ENCODE measurements around the gene CAMKK1.
A peak's percentile ranks its signal among the peaks of the same experiment; 100 is the strongest.

Gene CAMKK1

DNA sequence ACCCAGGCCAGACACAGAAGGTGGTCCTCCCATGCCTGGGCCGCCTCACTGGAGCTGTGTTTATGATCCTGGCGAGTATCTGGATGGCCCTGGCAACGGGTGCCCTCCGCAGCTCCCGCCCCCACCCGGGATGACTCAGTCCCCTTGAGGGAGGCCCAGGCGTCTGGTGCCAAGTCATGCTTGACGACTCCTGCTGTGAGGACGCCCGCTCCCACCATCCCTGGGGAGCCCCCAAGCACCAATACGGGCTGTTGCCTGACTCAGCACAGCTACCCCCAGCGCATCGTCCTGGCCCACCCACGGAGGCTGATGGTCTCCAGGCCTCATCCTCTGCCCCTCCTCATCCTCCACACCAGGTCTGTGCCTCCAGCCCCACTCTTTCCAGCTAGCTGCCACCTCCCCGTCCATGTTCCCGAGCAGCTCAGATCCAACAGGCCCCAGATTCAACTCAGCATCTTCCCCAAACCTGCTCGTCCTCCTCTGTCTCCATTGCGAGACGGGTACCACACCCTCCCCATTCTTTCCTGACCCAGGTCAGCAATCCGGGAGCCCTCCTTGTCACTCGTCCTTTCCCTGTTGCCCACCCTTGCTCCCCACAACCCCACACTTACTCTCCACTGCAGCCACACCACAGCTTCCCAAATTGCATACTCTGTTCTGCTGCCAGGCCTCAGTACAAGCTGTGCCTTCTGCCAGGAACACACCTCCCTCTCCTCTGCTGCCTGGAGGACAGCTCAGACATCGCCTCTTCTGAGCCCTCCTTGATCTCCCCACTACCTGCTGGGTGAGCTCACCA lies 2.6 kb downstream of the CAMKK1 start:
- H3K27me3 ChIP-seq (replicated peaks; ENCODE audit: control insufficient read depth, insufficient read depth, low read length, poor library complexity, severe bottlenecking), result no peaks in the 10 kb centered on the region
- H3K4me3 ChIP-seq (ENCODE audit: insufficient read depth, low read depth, low read length, poor library complexity, severe bottlenecking), result no peak overlapping the region
- peaks cover 42% of the 10 kb centered on the region for H3K4me1 ChIP-seq (ENCODE audit: control insufficient read depth, insufficient read depth, low read length, poor library complexity, severe bottlenecking)
- H3K27ac ChIP-seq (ENCODE audit: insufficient read depth, low read length, poor library complexity, severe bottlenecking), result no peak overlapping the region
- H3K9me3 ChIP-seq (ENCODE audit: control insufficient read depth, low read length), result no peaks in the 10 kb centered on the region
- H3K36me3 ChIP-seq (ENCODE audit: control insufficient read depth, insufficient read depth, low read length), result no peaks in the 10 kb centered on the region
- DNase-seq, result no peak

- Histone ChIP-seq H3K27ac (ENCODE audit: insufficient read depth, low read length, poor library complexity, severe bottlenecking) (no peak overlapping the region), H3K4me3 (ENCODE audit: insufficient read depth, low read depth, low read length, poor library complexity, severe bottlenecking) (no peak overlapping the region), H3K4me1 (ENCODE audit: control insufficient read depth, insufficient read depth, low read length, poor library complexity, severe bottlenecking) (peaks cover 42% of the 10 kb centered on the region), H3K27me3 (replicated peaks; ENCODE audit: control insufficient read depth, insufficient read depth, low read length, poor library complexity, severe bottlenecking) (no peaks in the 10 kb centered on the region), H3K9me3 (ENCODE audit: control insufficient read depth, low read length) (no peaks in the 10 kb centered on the region), H3K36me3 (ENCODE audit: control insufficient read depth, insufficient read depth, low read length) (no peaks in the 10 kb centered on the region)
- DNase-seq, result no peak
Measured at GRCh38 chr17:3889325-3890012, 3.4 kb downstream of the CAMKK1 start.

DNA sequence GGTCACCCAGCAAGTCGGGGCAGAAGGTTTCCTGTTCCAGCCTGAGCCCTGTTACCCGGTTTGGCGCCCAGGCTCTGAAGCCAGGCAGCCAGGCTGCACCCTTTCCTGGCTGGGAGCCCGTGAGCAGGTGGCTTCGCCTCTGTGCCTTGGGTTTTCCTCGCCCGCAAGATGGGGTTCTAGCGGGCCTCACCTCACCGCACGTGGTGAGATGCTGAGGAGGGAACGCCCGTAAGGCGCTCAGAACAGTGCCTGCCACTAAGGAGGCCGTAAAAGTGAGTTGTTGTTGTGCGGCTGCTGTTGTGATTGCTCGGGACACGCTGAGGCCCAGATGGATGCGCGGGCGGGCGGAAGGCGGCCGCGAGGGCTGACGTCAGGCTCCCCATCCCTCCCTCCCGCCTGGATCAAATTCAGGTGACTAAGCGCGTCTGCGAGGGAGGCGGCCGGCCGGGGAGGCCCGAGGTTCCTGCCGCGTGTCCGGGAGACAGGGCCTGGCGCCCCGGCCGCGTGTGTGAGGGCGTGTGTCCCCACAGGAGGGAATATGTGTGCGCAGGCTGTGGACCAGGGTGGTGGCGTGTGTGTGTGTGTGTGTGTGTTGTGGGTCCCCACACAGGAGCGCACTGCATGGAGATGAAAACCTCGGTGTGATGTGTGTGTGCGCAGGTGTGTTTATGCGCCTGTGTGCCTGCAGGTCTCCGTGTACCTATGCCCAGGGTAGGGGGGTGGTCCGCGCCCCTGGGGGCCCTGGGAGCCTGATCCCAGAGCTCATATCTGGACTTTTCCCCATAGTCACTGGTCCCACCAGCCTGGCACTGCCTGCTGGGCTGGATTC lies 4.3 kb downstream of the CAMKK1 start:
- Histone ChIP-seq H3K27me3 (replicated peaks; ENCODE audit: control insufficient read depth, insufficient read depth, low read length, poor library complexity, severe bottlenecking) (no peaks in the 10 kb centered on the region), H3K27ac (ENCODE audit: insufficient read depth, low read length, poor library complexity, severe bottlenecking) (peak overlapping the region; percentile 25), H3K4me3 (ENCODE audit: insufficient read depth, low read depth, low read length, poor library complexity, severe bottlenecking) (no peak overlapping the region), H3K36me3 (ENCODE audit: control insufficient read depth, insufficient read depth, low read length) (no peaks in the 10 kb centered on the region), H3K4me1 (ENCODE audit: control insufficient read depth, insufficient read depth, low read length, poor library complexity, severe bottlenecking) (peaks cover 36% of the 10 kb centered on the region), H3K9me3 (ENCODE audit: control insufficient read depth, low read length) (no peaks in the 10 kb centered on the region)
- no peak for DNase-seq

GRCh38 chr17:3887804-3888203 lies 5.0 kb downstream of the CAMKK1 start:
- peaks cover 5% of the 10 kb centered on the region for H3K36me3 ChIP-seq (ENCODE audit: control insufficient read depth, insufficient read depth, low read length)
- no peaks in the 10 kb centered on the region for H3K9me3 ChIP-seq (ENCODE audit: control insufficient read depth, low read length)
- no peaks in the 10 kb centered on the region for H3K27me3 ChIP-seq (replicated peaks; ENCODE audit: control insufficient read depth, insufficient read depth, low read length, poor library complexity, severe bottlenecking)
- DNase-seq, result no peak
- peak overlapping the region; percentile 25 for H3K27ac ChIP-seq (ENCODE audit: insufficient read depth, low read length, poor library complexity, severe bottlenecking)
- H3K4me3 ChIP-seq (ENCODE audit: insufficient read depth, low read depth, low read length, poor library complexity, severe bottlenecking), result no peak overlapping the region
- H3K4me1 ChIP-seq (ENCODE audit: control insufficient read depth, insufficient read depth, low read length, poor library complexity, severe bottlenecking), result peaks cover 32% of the 10 kb centered on the region

DNA sequence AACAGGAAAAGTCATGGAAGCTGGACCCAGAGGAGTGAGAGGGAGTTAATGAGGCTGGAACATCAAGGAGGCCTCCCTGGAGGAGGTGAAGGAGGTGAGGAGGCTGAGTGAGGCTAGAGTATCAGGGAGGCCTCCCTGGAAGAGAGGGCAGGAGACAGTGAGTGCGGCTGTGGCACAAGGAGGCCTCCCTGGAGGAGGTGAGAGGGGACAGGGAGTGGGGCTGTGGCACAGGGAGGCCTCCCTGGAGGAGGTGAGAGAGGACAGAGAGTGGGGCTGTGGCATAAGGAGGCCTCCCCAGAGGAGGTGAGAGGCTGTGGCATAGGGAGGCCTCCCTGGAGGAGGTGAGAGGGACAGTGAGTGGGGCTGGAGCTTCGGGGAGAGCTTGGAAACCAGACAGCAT lies 5.5 kb downstream of the CAMKK1 start:
- Histone ChIP-seq H3K36me3 (ENCODE audit: control insufficient read depth, insufficient read depth, low read length) (peaks cover 5% of the 10 kb centered on the region), H3K27me3 (replicated peaks; ENCODE audit: control insufficient read depth, insufficient read depth, low read length, poor library complexity, severe bottlenecking) (no peaks in the 10 kb centered on the region), H3K9me3 (ENCODE audit: control insufficient read depth, low read length) (no peaks in the 10 kb centered on the region), H3K4me3 (ENCODE audit: insufficient read depth, low read depth, low read length, poor library complexity, severe bottlenecking) (peak overlapping the region; percentile 26), H3K27ac (ENCODE audit: insufficient read depth, low read length, poor library complexity, severe bottlenecking) (no peak overlapping the region), H3K4me1 (ENCODE audit: control insufficient read depth, insufficient read depth, low read length, poor library complexity, severe bottlenecking) (peaks cover 30% of the 10 kb centered on the region)
- no peak for DNase-seq

- H3K4me1 ChIP-seq (ENCODE audit: control insufficient read depth, insufficient read depth, low read length, poor library complexity, severe bottlenecking), result peaks cover 24% of the 10 kb centered on the region
- DNase-seq, result no peak
- H3K27ac ChIP-seq (ENCODE audit: insufficient read depth, low read length, poor library complexity, severe bottlenecking), result no peak overlapping the region
- no peaks in the 10 kb centered on the region for H3K9me3 ChIP-seq (ENCODE audit: control insufficient read depth, low read length)
- peaks cover 5% of the 10 kb centered on the region for H3K36me3 ChIP-seq (ENCODE audit: control insufficient read depth, insufficient read depth, low read length)
- peak overlapping the region; percentile 26 for H3K4me3 ChIP-seq (ENCODE audit: insufficient read depth, low read depth, low read length, poor library complexity, severe bottlenecking)
- H3K27me3 ChIP-seq (replicated peaks; ENCODE audit: control insufficient read depth, insufficient read depth, low read length, poor library complexity, severe bottlenecking), result no peaks in the 10 kb centered on the region
Measured at GRCh38 chr17:3886776-3887175, 6.1 kb downstream of the CAMKK1 start.

DNA sequence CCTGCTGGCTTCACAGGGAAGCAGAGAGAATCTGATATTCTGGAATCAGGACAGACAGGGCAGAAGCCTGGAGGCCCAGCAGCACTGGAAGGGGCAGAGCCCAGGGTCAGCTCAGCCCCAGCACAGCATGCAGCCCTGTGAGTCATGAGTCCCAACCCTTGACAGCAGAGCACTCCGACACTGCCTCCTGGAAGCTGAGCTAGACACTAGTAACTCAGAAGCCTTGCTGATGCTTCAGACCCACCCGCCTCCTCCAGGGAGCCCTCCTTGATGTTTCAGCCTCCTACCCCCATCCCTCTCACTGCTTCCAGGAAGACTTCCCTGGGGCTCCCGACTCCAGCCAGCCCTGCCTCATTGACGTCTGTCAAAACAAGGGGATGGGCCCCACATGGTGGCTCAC lies 6.9 kb downstream of the CAMKK1 start:
- no peaks in the 10 kb centered on the region for H3K9me3 ChIP-seq (ENCODE audit: control insufficient read depth, low read length)
- H3K27ac ChIP-seq (ENCODE audit: insufficient read depth, low read length, poor library complexity, severe bottlenecking), result no peak overlapping the region
- H3K27me3 ChIP-seq (replicated peaks; ENCODE audit: control insufficient read depth, insufficient read depth, low read length, poor library complexity, severe bottlenecking), result no peaks in the 10 kb centered on the region
- DNase-seq, result no peak
- H3K4me1 ChIP-seq (ENCODE audit: control insufficient read depth, insufficient read depth, low read length, poor library complexity, severe bottlenecking), result peaks cover 20% of the 10 kb centered on the region
- no peak overlapping the region for H3K4me3 ChIP-seq (ENCODE audit: insufficient read depth, low read depth, low read length, poor library complexity, severe bottlenecking)
- H3K36me3 ChIP-seq (ENCODE audit: control insufficient read depth, insufficient read depth, low read length), result peaks cover 5% of the 10 kb centered on the region

DNA sequence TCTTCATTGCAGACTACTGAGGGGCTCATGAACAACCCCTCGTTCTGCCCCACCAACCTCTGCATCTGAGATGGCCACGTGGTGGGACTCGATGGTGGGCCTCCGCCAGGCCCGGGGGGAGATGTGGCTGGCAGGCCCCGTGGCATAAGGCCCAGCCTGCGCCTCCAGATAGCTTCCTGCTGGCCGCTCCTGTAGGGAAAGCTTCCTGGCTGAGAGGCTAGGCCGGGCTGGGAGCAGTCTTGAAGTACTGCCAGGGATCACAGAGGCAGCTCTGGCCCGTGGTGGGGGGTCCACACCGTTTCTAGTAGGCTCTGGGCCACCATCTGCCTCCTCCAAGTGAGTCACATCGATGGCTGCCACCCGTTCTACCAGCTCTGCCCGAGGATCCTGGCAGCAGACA lies 7.6 kb downstream of the CAMKK1 start:
- DNase-seq, result no peak
- no peaks in the 10 kb centered on the region for H3K9me3 ChIP-seq (ENCODE audit: control insufficient read depth, low read length)
- H3K4me3 ChIP-seq (ENCODE audit: insufficient read depth, low read depth, low read length, poor library complexity, severe bottlenecking), result no peak overlapping the region
- no peaks in the 10 kb centered on the region for H3K27me3 ChIP-seq (replicated peaks; ENCODE audit: control insufficient read depth, insufficient read depth, low read length, poor library complexity, severe bottlenecking)
- no peak overlapping the region for H3K27ac ChIP-seq (ENCODE audit: insufficient read depth, low read length, poor library complexity, severe bottlenecking)
- peaks cover 5% of the 10 kb centered on the region for H3K36me3 ChIP-seq (ENCODE audit: control insufficient read depth, insufficient read depth, low read length)
- peaks cover 20% of the 10 kb centered on the region for H3K4me1 ChIP-seq (ENCODE audit: control insufficient read depth, insufficient read depth, low read length, poor library complexity, severe bottlenecking)

GRCh38 chr17:3884188-3884587 lies 8.7 kb downstream of the CAMKK1 start:
- Histone ChIP-seq H3K27ac (ENCODE audit: insufficient read depth, low read length, poor library complexity, severe bottlenecking) (no peak overlapping the region), H3K4me1 (ENCODE audit: control insufficient read depth, insufficient read depth, low read length, poor library complexity, severe bottlenecking) (peaks cover 20% of the 10 kb centered on the region), H3K4me3 (ENCODE audit: insufficient read depth, low read depth, low read length, poor library complexity, severe bottlenecking) (no peak overlapping the region), H3K27me3 (replicated peaks; ENCODE audit: control insufficient read depth, insufficient read depth, low read length, poor library complexity, severe bottlenecking) (no peaks in the 10 kb centered on the region), H3K9me3 (ENCODE audit: control insufficient read depth, low read length) (no peaks in the 10 kb centered on the region), H3K36me3 (ENCODE audit: control insufficient read depth, insufficient read depth, low read length) (peaks cover 5% of the 10 kb centered on the region)
- no peak for DNase-seq

- H3K27ac ChIP-seq (ENCODE audit: insufficient read depth, low read length, poor library complexity, severe bottlenecking), result no peak overlapping the region
- peaks cover 8% of the 10 kb centered on the region for H3K36me3 ChIP-seq (ENCODE audit: control insufficient read depth, insufficient read depth, low read length)
- no peak for DNase-seq
- no peaks in the 10 kb centered on the region for H3K9me3 ChIP-seq (ENCODE audit: control insufficient read depth, low read length)
- peaks cover 11% of the 10 kb centered on the region for H3K4me1 ChIP-seq (ENCODE audit: control insufficient read depth, insufficient read depth, low read length, poor library complexity, severe bottlenecking)
- H3K27me3 ChIP-seq (replicated peaks; ENCODE audit: control insufficient read depth, insufficient read depth, low read length, poor library complexity, severe bottlenecking), result no peaks in the 10 kb centered on the region
- H3K4me3 ChIP-seq (ENCODE audit: insufficient read depth, low read depth, low read length, poor library complexity, severe bottlenecking), result no peak overlapping the region
Measured at GRCh38 chr17:3882276-3882675, 10.6 kb downstream of the CAMKK1 start.
